H1 (cell line): Measurements from ENCODE around the gene FLNA.
"Not testable (repeated sequence)": the region's sequence is repeated elsewhere in the genome, so short reads cannot be mapped to it uniquely, and the experiment has no call there.

Experiments used
- CBX8 ChIP-seq: fragments of 300-800, 300-1000 bp; sonication (generic); IDR thresholded peaks from 2 replicates; pipeline ENCODE4 v1.7.1; 2016; ENCODE audit warnings: low read depth, low read length, borderline replicate concordance
- CTCF ChIP-seq, 3 experiments: IDR thresholded peaks; 1 replicate in 2 of 3; 2 replicates in 1 of 3; pipeline versions ENCODE4 v1.5.1 to v1.6.1; 2011; ENCODE audit warnings: low read length in 3 of 3, mild to moderate bottlenecking in 3 of 3, inconsistent platforms in 2 of 3, low read depth in 1 of 3, moderate library complexity in 1 of 3; ENCODE audit not compliant: insufficient read depth in 1 of 3; ENCODE audit errors: control extremely low read depth in 1 of 3
- EGR1 ChIP-seq: IDR thresholded peaks from 2 replicates; pipeline ENCODE4 v1.6.1; 2011; ENCODE audit warnings: low read depth, low read length, borderline replicate concordance
- EP300 ChIP-seq, 2 experiments: IDR thresholded peaks; 1 replicate in 1 of 2; 2 replicates in 1 of 2; pipeline ENCODE4 v1.6.1; 2011 to 2012; ENCODE audit warnings: low read depth in 2 of 2, low read length in 2 of 2, mild to moderate bottlenecking in 2 of 2, borderline replicate concordance in 1 of 2, inconsistent platforms in 1 of 2, moderate library complexity in 1 of 2
- FOSL1 ChIP-seq: IDR thresholded peaks from 2 replicates; pipeline ENCODE4 v1.6.1; 2011; ENCODE audit warnings: mild to moderate bottlenecking, low read depth, low read length, moderate library complexity; ENCODE audit not compliant: insufficient read depth
- POLR2A ChIP-seq, 2 experiments: IDR thresholded peaks; 1 replicate in 1 of 2; 2 replicates in 1 of 2; pipeline ENCODE4 v1.6.1; 2011; ENCODE audit warnings: low read depth in 2 of 2, low read length in 2 of 2, mild to moderate bottlenecking in 2 of 2; ENCODE audit errors: control extremely low read depth in 1 of 2
- POLR2AphosphoS5 ChIP-seq: IDR thresholded peaks from 2 replicates; pipeline ENCODE4 v1.6.1; 2011; ENCODE audit warnings: low read depth, low read length
- RAD21 ChIP-seq, 2 experiments: IDR thresholded peaks in 1 of 2; conservative IDR thresholded peaks in 1 of 2; 2 replicates each; pipeline ENCODE4 v1.6.1; 2011; ENCODE audit warnings: low read depth in 2 of 2, low read length in 2 of 2, improper control_type of control experiment in 1 of 2, inconsistent platforms in 1 of 2, mild to moderate bottlenecking in 1 of 2, moderate library complexity in 1 of 2
- RXRA ChIP-seq: IDR thresholded peaks from 2 replicates; pipeline ENCODE4 v1.6.1; 2011; ENCODE audit warnings: low read depth, mild to moderate bottlenecking, low read length, moderate library complexity; ENCODE audit not compliant: insufficient read depth
- SAP30 ChIP-seq: fragments of 300-600 bp; sonication (generic); IDR thresholded peaks from 2 replicates; pipeline ENCODE4 v1.7.1; 2012; ENCODE audit warnings: low read length, moderate library complexity, mild to moderate bottlenecking, inconsistent platforms; ENCODE audit not compliant: insufficient read depth, insufficient replicate concordance
- SIN3A ChIP-seq, 2 experiments: IDR thresholded peaks in 1 of 2; conservative IDR thresholded peaks in 1 of 2; 2 replicates each; pipeline ENCODE4 v1.6.1; 2011 to 2012; ENCODE audit warnings: low read length in 2 of 2, improper control_type of control experiment in 1 of 2, low read depth in 1 of 2, mild to moderate bottlenecking in 1 of 2

DNA sequence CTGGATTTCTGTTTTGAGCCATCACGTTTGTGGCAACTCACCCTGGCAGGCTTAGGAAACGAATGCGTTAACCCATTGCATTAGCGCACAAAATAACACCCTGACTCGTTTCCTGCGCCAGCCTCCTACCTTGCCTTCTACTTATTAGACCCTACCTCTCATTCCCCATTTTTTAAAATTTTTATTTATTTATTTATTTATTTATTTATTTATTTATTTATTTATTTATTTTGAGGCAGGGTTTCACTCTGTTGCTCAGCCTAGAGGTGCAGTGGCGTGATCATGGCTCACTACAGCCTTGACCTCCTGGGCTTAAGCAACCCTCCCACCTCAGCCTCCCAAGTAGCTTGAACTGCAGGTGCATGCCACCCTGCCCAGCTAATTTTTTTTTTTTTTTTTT, 71.4 kb downstream of the FLNA start:
- TF ChIP-seq FOSL1; CTCF (IDR thresholded peaks at IDR 0.05; ENCODE audit: control extremely low read depth in 1 of 3, insufficient read depth in 1 of 3, low read depth in 1 of 3, low read length in 3 of 3); SAP30; EGR1; POLR2A (IDR thresholded peaks at IDR 0.05; ENCODE audit: control extremely low read depth in 1 of 2, low read depth in 2 of 2, low read length in 2 of 2); POLR2AphosphoS5; RXRA; EP300 (IDR thresholded peaks at IDR 0.05; ENCODE audit: borderline replicate concordance in 1 of 2, low read depth in 2 of 2, low read length in 2 of 2); CBX8; RAD21 (IDR thresholded peaks at IDR 0.05 in 1 of 2, conservative IDR thresholded peaks at IDR 0.05 in 1 of 2; ENCODE audit: low read depth in 2 of 2, low read length in 2 of 2); SIN3A (conservative IDR thresholded peaks at IDR 0.05 in 1 of 2, IDR thresholded peaks at IDR 0.05 in 1 of 2; ENCODE audit: low read depth in 1 of 2, low read length in 2 of 2): not testable (repeated sequence)
